Measurements from ENCODE around the gene MCCC1.
A peak's percentile ranks its signal among the peaks of the same experiment; 100 is the strongest.

The MCCC1 gene

DNA sequence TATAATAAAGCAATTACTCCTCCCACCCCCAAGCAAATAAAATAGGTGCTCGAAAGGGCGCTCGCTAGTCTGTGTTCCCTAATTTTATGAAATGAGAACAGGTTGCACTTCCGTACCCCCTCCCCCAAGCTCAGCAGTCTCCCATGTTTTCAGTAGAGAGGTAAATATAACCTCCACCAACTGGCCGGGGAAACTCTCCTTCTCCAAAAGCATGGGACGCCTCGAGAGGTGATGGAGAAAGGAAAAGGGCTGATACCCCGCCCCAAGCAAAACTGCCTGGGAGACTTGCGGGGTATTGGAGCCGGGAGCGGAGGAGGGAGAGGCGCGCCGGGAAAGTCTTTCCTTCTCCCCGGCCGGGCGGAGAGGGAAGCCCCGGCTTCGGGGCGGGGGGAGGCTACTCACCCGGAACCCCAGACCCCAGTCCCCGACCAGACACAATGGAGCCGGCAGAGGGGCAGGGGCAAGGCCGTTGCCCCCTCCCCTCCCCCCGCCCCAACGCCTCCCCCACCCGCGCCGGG lies 119.6 kb downstream of the MCCC1 start:
- DNase-seq = no peak

DNA sequence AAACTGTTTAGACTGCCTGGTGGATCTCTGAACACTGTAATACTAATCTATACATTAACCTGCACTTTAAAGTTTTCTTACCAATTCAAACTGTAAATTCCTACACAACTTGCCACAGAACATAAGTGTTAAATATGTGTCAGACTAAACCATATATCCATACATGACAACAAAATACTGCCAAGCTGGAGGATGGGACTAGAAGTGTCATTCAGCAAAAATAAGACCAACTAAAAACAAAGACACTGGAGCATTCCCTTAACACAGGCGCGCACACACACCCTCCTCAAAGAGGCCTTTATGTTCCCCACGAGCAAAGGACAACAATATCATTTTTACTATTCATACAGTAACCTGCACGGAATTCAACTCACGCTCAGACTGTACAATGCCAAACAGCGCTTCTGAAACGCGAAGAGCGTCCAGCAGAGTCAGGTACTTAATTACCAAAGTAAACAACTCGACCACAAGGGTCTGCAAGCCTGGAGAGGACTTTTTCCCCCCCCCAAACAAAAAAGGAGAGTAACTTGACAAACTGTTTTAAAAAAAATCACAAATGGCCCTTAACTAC lies 120.1 kb downstream of the MCCC1 start:
- no peak for DNase-seq

- no peak for DNase-seq
Observed at GRCh38 chr3:182978387-182978786, 120.9 kb downstream of the MCCC1 start.

- DNase-seq = no peak
Observed at GRCh38 chr3:182973047-182973446, 126.2 kb downstream of the MCCC1 start.

DNA sequence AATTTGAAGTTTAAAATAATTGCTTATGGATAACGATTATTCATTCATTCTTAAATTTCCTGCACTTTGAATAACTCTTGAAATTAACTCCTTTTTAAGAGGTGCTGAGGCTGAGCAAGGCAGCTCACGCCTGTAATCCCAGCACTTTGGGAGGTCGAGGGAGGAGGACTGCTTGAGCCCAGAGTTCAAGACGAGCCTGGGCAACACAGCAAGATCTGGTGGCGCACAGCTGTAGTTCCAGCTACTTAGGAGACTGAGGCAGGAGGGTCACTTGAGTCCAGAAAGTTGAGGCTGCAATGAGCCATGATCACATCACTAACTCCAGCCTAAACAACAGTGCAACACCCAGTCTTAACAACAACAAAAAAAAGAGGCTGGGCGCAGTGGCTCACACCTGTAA lies 126.9 kb downstream of the MCCC1 start:
- no peak for DNase-seq

DNA sequence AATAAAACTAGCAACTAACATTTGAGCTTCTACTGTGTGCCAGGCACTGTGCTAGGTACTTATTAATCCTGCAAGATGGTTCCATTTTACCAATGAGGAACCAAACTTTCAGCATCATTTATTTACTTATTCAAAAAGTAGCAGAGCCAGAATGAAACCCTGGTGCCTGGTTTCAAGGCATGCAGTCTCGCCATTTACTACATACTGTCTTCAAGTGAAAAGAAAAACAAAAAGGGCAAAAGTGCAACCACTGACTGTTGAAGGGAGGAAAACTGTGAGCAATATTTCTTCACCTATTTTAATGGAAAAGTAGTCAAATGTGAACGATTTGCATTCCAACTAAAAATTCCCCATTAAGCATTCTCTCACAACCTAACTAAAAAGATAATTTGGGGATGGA lies 127.7 kb downstream of the MCCC1 start:
- no peak for DNase-seq

DNA sequence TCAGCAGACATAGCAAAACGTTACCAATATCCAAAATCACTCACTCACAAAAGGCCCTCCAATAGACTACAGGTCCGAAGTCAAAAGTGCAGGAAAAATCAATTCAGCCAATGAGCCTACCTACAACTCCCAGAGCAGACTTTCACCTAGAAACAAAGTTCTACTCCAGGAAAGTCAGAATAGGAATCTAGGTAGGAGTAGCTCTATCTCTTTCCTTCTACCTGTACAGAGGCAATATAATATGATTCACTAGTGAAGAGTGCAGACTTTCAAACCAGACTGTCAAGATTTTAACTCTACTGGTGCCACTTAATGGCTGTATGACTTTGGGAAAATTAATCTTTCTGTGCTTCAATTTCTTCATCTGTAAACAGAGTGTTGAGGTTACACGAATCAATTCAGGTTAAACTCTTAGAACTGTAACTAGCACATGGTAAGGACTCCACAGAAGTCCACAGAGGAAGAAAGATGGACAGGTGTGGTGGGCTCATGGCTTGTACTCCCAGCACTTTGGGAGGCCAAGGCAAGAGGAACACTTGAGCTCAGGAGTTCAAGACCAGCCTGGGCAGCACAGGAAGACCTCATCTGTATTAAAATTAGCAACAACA lies 128.4 kb downstream of the MCCC1 start:
- no peak for DNase-seq

DNA sequence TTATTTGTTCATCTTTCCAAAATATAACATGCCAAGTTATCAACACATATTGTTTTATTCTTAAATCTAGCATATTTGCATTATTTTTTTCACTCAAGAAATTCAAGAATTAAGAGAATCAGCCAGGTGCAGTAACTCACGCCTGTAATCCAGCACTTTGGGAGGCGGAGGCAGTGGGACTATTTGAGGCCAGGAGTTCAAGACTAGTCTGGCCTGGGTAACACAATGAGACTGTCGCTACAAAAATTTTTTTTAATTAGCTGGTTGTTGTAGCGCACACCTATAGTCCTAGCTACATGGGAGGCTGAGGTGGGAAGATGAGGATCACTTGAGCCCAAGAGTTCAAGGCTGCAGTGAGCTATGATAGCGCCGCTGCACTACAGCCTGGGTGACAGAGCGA lies 129.4 kb downstream of the MCCC1 start:
- DNase-seq = no peak

DNA sequence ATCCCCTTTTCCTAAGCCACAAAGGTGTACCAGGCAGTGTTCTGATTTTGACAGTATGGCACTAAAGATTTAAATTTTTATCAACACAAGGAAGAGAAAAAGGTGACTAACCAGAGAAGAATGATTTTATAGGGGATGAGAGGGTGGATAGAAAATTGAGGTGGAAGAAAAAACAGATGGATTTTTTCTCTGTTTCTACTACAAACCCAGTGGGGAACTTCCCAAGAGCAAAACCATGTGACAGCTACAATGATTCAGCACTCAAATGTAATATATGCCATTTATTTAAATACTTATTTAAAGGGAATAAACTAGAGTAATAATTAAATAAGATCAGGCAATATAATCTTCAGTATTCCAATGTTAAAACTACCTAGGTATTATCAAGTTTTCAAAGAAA lies 130.0 kb downstream of the MCCC1 start:
- DNase-seq = no peak

DNA sequence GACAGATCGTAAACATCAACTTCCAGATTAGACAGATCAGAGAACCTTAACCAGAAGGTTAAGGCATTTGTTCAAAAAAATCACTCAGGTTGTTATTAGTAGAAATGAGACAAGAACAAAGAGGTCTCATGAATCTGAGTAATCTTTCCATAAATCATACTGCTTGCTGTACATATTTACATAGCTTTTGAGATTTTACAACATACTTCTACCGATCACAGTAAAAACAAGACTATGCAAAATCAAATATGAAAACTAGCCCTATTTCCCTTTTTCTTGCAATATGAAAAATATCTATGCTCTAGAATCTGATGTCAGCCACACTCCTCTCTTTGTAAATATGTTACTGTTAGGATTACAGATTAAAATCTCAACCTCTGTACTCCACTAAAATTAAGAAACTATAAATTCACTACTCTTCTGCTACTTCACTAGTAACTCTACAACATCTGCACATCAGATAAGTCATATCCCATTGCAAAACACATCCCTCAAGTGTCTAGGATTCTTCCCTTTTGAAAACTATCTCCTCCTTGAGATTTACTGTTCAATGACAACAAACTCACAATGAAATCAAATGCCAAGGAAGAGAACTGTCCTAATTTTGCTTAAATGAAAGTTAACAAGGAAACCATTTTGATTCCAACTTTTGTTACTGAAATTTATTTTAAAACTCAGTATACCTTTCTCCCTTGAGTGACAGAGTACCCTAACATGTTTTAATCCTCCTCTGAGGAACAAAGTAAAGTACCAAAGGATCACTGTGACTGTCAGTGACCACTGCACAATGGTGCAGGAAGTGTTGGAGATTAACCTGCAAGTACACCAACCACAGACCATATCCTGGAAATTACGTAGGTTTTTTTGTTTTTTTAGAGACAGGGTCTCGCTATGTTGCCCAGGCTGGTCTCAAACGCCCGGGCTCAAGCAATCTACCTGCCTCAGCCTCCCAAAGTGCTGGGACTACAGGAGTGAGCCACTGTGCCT lies 131.8 kb downstream of the MCCC1 start:
- peak; percentile 63 for DNase-seq

DNA sequence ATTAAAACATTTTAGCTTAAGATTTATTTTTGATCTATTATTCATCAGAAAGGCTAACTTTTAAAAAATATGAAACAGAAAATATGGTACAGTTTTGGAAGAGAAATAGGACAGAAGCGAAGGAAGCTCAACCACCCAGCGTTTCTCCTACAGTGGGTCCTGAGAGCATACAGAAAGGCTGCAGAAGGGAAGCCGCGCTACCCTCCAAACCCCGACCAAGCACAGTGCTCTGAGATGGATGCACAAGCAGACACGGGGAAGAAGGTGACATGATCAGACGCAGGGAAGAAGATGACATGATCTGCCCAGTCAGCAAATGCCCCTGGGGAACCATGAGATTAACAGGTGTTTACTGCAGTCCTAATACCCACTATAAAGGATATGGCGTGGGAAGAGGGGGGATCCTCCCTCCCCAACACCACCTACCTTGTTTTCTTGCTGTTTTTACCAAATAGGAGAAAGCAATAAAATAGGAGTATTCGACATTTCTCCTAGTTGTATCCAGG lies 133.4 kb downstream of the MCCC1 start:
- DNase-seq = no peak

Measured in activated CD4-positive, alpha-beta T cell treated with anti-CD3 and anti-CD28 coated beads, Interleukin-2, amount 50 U/mL, for 16 hours (primary cell).